K562 (cell line): ENCODE measurements around the gene SHISA6. TPM values are rescaled to one million over a fixed set of nuclear protein-coding genes. Genes with fewer than 3 reads are reported as not detected.

Source experiments
- ATAC-seq: fragments of 200-7000 bp; cut with Tn5 transposase; 3 replicates; pipeline ENCODE4 v1.9.1; 2020; ENCODE audit warnings: moderate library complexity
- BruUV-seq: library from RNA; stranded (reverse); fragments of 400-500 nt; replicated peaks from 2 replicates; lab custom pipeline; 2021; lab: Mats Ljungman, UMichigan
- CTCF ChIA-PET: fragments of 300-600 bp; formaldehyde crosslinking; extraction: SDS; loops from one replicate; lab custom pipeline; 2021; ENCODE audit warnings: low intra/inter-chr PET ratio; lab: Yijun Ruan, JAX
- POLR2A ChIA-PET: fragments of 300-600, 350-650 bp; sonication (Branson Sonifier 250); formaldehyde crosslinking; extraction: SDS; loops from one replicate; lab custom pipeline; 2021; ENCODE audit warnings: antibody characterized with exemption, inconsistent platforms; lab: Yijun Ruan, JAX
- DNase-seq, 4 experiments: peaks; one replicate each; pipeline versions ENCODE4 v3.0.0 to v3.0.0-alpha.2; 2011 to 2018; ENCODE audit warnings: low spot score in 3 of 4, mixed read lengths in 3 of 4; ENCODE audit errors: extremely low read depth in 1 of 4
- FAIRE-seq: peaks from 2 replicates; lab custom pipeline; 2011; peaks lifted over from hg19 to GRCh38; lab: Jason Lieb, UNC
- H2AFZ ChIP-seq: 2 replicates; pipeline ENCODE4 v1.6.0; 2011; ENCODE audit warnings: low read depth, low read length, control low read depth, inconsistent platforms
- H3K27ac ChIP-seq: fragments of 200-600 bp; 3 replicates; pipeline ENCODE4 v1.8.0; 2011; ENCODE audit warnings: low read depth, mild to moderate bottlenecking, control low read depth, inconsistent platforms, low read length, moderate library complexity, mixed read lengths; ENCODE audit errors: extremely low read depth
- H3K27me3 ChIP-seq, 2 experiments: fragments of 300-600 bp in 1 of 2; 2 replicates in 1 of 2; 3 replicates in 1 of 2; pipeline versions ENCODE4 v1.6.0 to v1.8.0; 2011; ENCODE audit warnings: inconsistent platforms in 2 of 2, low read length in 2 of 2, mild to moderate bottlenecking in 1 of 2, mixed read lengths in 1 of 2, moderate library complexity in 1 of 2; ENCODE audit not compliant: control insufficient read depth in 2 of 2, insufficient read depth in 2 of 2
- H3K36me3 ChIP-seq: fragments of 300-600 bp; 3 replicates; pipeline ENCODE4 v1.8.0; 2011; ENCODE audit warnings: mild to moderate bottlenecking, low read length, inconsistent platforms; ENCODE audit not compliant: control insufficient read depth, insufficient read depth
- H3K4me1 ChIP-seq, 2 experiments: fragments of 200-600 bp in 1 of 2; replicated peaks in 1 of 2; 2 replicates in 1 of 2; 3 replicates in 1 of 2; pipeline versions ENCODE4 v1.5.1 to v1.8.0; 2011; ENCODE audit warnings: inconsistent platforms in 2 of 2, low read length in 2 of 2, mild to moderate bottlenecking in 1 of 2, mixed read lengths in 1 of 2, moderate library complexity in 1 of 2; ENCODE audit not compliant: control insufficient read depth in 2 of 2, insufficient read depth in 2 of 2
- H3K4me2 ChIP-seq: 2 replicates; pipeline ENCODE4 v1.6.1; 2011; ENCODE audit warnings: low read length, control low read depth, inconsistent platforms, mixed read lengths; ENCODE audit not compliant: insufficient read depth
- H3K4me3 ChIP-seq: fragments of 200-600 bp; sonication (generic), shearing (Covaris generic); 2 replicates; pipeline ENCODE4 v1.5.1; 2016; ENCODE audit warnings: control low read depth, inconsistent platforms
- H3K79me2 ChIP-seq: fragments of 200-600 bp; 3 replicates; pipeline ENCODE4 v1.8.0; 2011; ENCODE audit warnings: low read length, inconsistent platforms; ENCODE audit not compliant: control insufficient read depth, insufficient read depth
- H3K9ac ChIP-seq, 2 experiments: 2 replicates each; pipeline versions ENCODE4 v1.6.0 to v1.6.1; 2011; ENCODE audit warnings: low read depth in 2 of 2, low read length in 2 of 2, control low read depth in 1 of 2, inconsistent platforms in 1 of 2, mild to moderate bottlenecking in 1 of 2, mixed read lengths in 1 of 2; ENCODE audit not compliant: insufficient read depth in 1 of 2
- H3K9me1 ChIP-seq: one replicate; pipeline ENCODE4 v1.6.0; 2011; ENCODE audit warnings: inconsistent platforms, mild to moderate bottlenecking, low read length, moderate library complexity; ENCODE audit not compliant: control insufficient read depth, insufficient read depth
- H3K9me3 ChIP-seq: replicated peaks from 2 replicates; pipeline ENCODE4 v1.5.1; 2011; ENCODE audit warnings: low read depth, low read length, inconsistent platforms; ENCODE audit not compliant: control insufficient read depth, insufficient read depth
- H4K20me1 ChIP-seq: replicated peaks from 2 replicates; pipeline ENCODE4 v1.6.1; 2011; ENCODE audit warnings: low read length, inconsistent platforms, mixed read lengths; ENCODE audit not compliant: control insufficient read depth, insufficient read depth
- BRF2 ChIP-seq: IDR thresholded peaks from 3 replicates; pipeline ENCODE4 v1.6.1; 2011; ENCODE audit warnings: borderline replicate concordance, mild to moderate bottlenecking; ENCODE audit not compliant: insufficient read length, insufficient read depth
- EZH2 ChIP-seq: IDR thresholded peaks from 2 replicates; pipeline ENCODE4 v1.6.1; 2012; ENCODE audit warnings: low read depth, mild to moderate bottlenecking, inconsistent platforms, low read length, borderline replicate concordance
- FOXJ3 ChIP-seq: sonication (generic); formaldehyde crosslinking; IDR thresholded peaks from 2 replicates; pipeline ENCODE4 v1.4.0; 2020; ENCODE audit warnings: mild to moderate bottlenecking, missing genetic modification reagents
- HDAC2 ChIP-seq: fragments of 450-650 bp; IDR thresholded peaks from 2 replicates; pipeline ENCODE4 v1.6.1; 2016; ENCODE audit warnings: mild to moderate bottlenecking
- IFI16 ChIP-seq: fragments of 250-450 bp; sonication (Bioruptor Pico); IDR thresholded peaks from 2 replicates; pipeline ENCODE4 v2.1.2; 2022; ENCODE audit warnings: mild to moderate bottlenecking, inconsistent platforms
- LARP7 ChIP-seq: fragments of 450-650 bp; IDR thresholded peaks from 2 replicates; pipeline ENCODE4 v1.6.1; 2016
- MEF2A ChIP-seq: IDR thresholded peaks from 2 replicates; pipeline ENCODE4 v1.6.1; 2011; ENCODE audit warnings: low read depth, mild to moderate bottlenecking, low read length, moderate library complexity; ENCODE audit not compliant: control insufficient read depth
- NEUROD1 ChIP-seq: fragments of 150-350 bp; IDR thresholded peaks from 2 replicates; pipeline ENCODE4 v1.6.1; 2014; ENCODE audit warnings: borderline replicate concordance, low read length, low read depth; ENCODE audit not compliant: partially characterized antibody
- NFXL1 ChIP-seq: fragments of 450-650 bp; formaldehyde crosslinking; IDR thresholded peaks from 2 replicates; pipeline ENCODE4 v1.4.0; 2021; ENCODE audit warnings: mild to moderate bottlenecking
- NR2F6 ChIP-seq: fragments of 450-650 bp; formaldehyde crosslinking; IDR thresholded peaks from 2 replicates; pipeline ENCODE4 v1.4.0; 2020; ENCODE audit warnings: mild to moderate bottlenecking
- POLR2B ChIP-seq: fragments of 450-650 bp; IDR thresholded peaks from 2 replicates; pipeline ENCODE4 v1.6.1; 2018; ENCODE audit warnings: low read depth; ENCODE audit not compliant: partially characterized antibody
- RBFOX2 ChIP-seq: fragments of 200-400 bp; formaldehyde crosslinking; IDR thresholded peaks from 2 replicates; pipeline ENCODE4 v1.6.1; 2017; ENCODE audit warnings: low read depth, mild to moderate bottlenecking, low read length, moderate library complexity
- SP2 ChIP-seq: IDR thresholded peaks from 2 replicates; pipeline ENCODE4 v1.6.1; 2011; ENCODE audit warnings: mild to moderate bottlenecking, low read depth, low read length, moderate library complexity; ENCODE audit not compliant: poor library complexity, severe bottlenecking; ENCODE audit errors: extremely low read depth
- SPI1 ChIP-seq: IDR thresholded peaks from 2 replicates; pipeline ENCODE4 v1.6.1; 2011; ENCODE audit warnings: low read depth, low read length, control low read depth, borderline replicate concordance
- TAF9B ChIP-seq: fragments of 450-650 bp; IDR thresholded peaks from 2 replicates; pipeline ENCODE4 v1.6.1; 2018; ENCODE audit warnings: mild to moderate bottlenecking; ENCODE audit not compliant: partially characterized antibody
- TEAD2 ChIP-seq: fragments of 450-650 bp; IDR thresholded peaks from 2 replicates; pipeline ENCODE4 v1.6.1; 2016; ENCODE audit warnings: missing genetic modification characterization, control low read depth, missing compliant biosample characterization
- TSC22D4 ChIP-seq: fragments of 450-650 bp; IDR thresholded peaks from 2 replicates; pipeline ENCODE4 v1.6.1; 2016; ENCODE audit warnings: missing genetic modification characterization, missing biosample characterization, control low read depth
- ZNF124 ChIP-seq: sonication (generic); formaldehyde crosslinking; IDR thresholded peaks from 2 replicates; pipeline ENCODE4 v1.8.1; 2022; ENCODE audit warnings: missing genetic modification reagents
- ZNF224 ChIP-seq: sonication (generic); formaldehyde crosslinking; IDR thresholded peaks from 2 replicates; pipeline ENCODE4 v1.8.0; 2022; ENCODE audit warnings: mild to moderate bottlenecking, missing genetic modification reagents
- ZNF518B ChIP-seq: fragments of 250-450 bp; sonication (Bioruptor Pico); IDR thresholded peaks from 2 replicates; pipeline ENCODE4 v1.5.0; 2021; ENCODE audit warnings: mild to moderate bottlenecking, moderate library complexity
- ZNF79 ChIP-seq: fragments of 250-450 bp; sonication (Bioruptor Pico); IDR thresholded peaks from 2 replicates; pipeline ENCODE4 v1.4.0; 2020; ENCODE audit warnings: low read depth, mild to moderate bottlenecking, moderate library complexity
- WGBS: fragments of 100-300 bp; shearing (Covaris generic); methylation state at CpG from one replicate; pipeline ENCODE4 v1.1.6; 2016; ENCODE audit warnings: low coverage, mixed read lengths; ENCODE audit not compliant: insufficient coverage; ENCODE audit errors: missing lambda C conversion rate; 5-methylcytosine and 5-hydroxymethylcytosine counted together
- in situ Hi-C: fragments of 300-500 bp; cut with MboI; formaldehyde crosslinking; loops from 4 replicates; pipeline ENCODE4 v1.15.0; 2018; ENCODE audit warnings: inconsistent platforms, mixed read lengths
- intact Hi-C: fragments of 100-400 bp; cut with micrococcal nuclease; formaldehyde crosslinking; loops from 2 replicates; pipeline ENCODE4 v1.14.2; 2022
- polyA plus RNA-seq, 8 experiments: library from polyadenylated mRNA; depleted of rRNA in 4 of 8; stranded (reverse) in 5 of 8; unstranded in 3 of 8; fragments of >200 nt; fragmentation: Nextera tagmentation in 2 of 8; fragmentation: Illumina TruSeq in 1 of 8; extraction: Ambion mirVana in 2 of 8; extraction: Trizol in 1 of 8; gene quantifications; 2 replicates each; pipeline versions ENCODE4 v1.2.1 to v1.2.3, GENCODE V29; 2011 to 2014; ENCODE audit warnings: inconsistent platforms in 1 of 8, missing spikeins in 1 of 8
- total RNA-seq, 7 experiments: library from RNA; depleted of rRNA in 6 of 7; stranded (reverse); fragments of >200 nt in 6 of 7; fragmentation: Illumina TruSeq in 2 of 7; extraction: Trizol in 2 of 7; gene quantifications; 2 replicates each; pipeline versions ENCODE4 v1.2.1 to v1.2.3, GENCODE V29; 2011 to 2021; ENCODE audit warnings: low replicate concordance in 1 of 7

The SHISA6 gene
- total and polyA plus RNA-seq, 9 of the 15 experiments (the other 6 are each of a cell fraction or from before 2014, with no cell fraction given) = not detected

- TF ChIP-seq TEAD2 (tag) = no peak
- no peak for TF ChIP-seq NEUROD1
- no peak for TF ChIP-seq RBFOX2
- TF ChIP-seq ZNF224 = no peak
- TF ChIP-seq SP2 = no peak
Observed at GRCh38 chr17:11319894-11320293, 78.9 kb downstream of the SHISA6 start (continued).

- Histone ChIP-seq H3K9me3 (no peaks in the 10 kb centered on the region), H3K79me2 (no peaks in the 10 kb centered on the region), H3K9ac (no peak overlapping the region), H3K4me3 (no peak overlapping the region), H3K27ac (no peak overlapping the region), H2AFZ (no peak overlapping the region), H3K27me3 (no peaks in the 10 kb centered on the region), H3K4me1 (no peaks in the 10 kb centered on the region), H3K36me3 (no peaks in the 10 kb centered on the region), H3K4me2 (no peak overlapping the region), H3K9me1 (no peaks in the 10 kb centered on the region), H4K20me1 (no peaks in the 10 kb centered on the region)
- ATAC-seq (no peak), FAIRE-seq (no peak), DNase-seq (no peak)
- POLR2A ChIA-PET = no interaction called here
- in situ Hi-C loops (no loop called here), intact Hi-C loops (no loop called here)
- no TSS peak for BruUV-seq
- CTCF ChIA-PET = no interaction called here
- WGBS = 0% methylated on average over 11 of the region's 11 CpGs
- TF ChIP-seq HDAC2 = no peak
- no peak for TF ChIP-seq TSC22D4 (tag)
- no peak for TF ChIP-seq ZNF518B
- no peak for TF ChIP-seq LARP7
- no peak for TF ChIP-seq POLR2B
- TF ChIP-seq BRF2 = no peak
- TF ChIP-seq IFI16 = no peak
- no peak for TF ChIP-seq EZH2
- TF ChIP-seq MEF2A = no peak
- TF ChIP-seq ZNF79 (CRISPR knock-in tag) = no peak
- no peak for TF ChIP-seq NR2F6 (CRISPR knock-in tag)
- TF ChIP-seq TAF9B = no peak
- no peak for TF ChIP-seq NFXL1 (CRISPR knock-in tag)
- no peak for TF ChIP-seq FOXJ3 (CRISPR knock-in tag)
- TF ChIP-seq SPI1 = no peak
- TF ChIP-seq ZNF124 (CRISPR knock-in tag) = no peak
Observed at GRCh38 chr17:11324021-11324420, 83.0 kb downstream of the SHISA6 start.
